ENCODE results near the gene TMEM178A. TPM values are rescaled to one million over a fixed set of nuclear protein-coding genes. Genes with fewer than 3 reads are reported as not detected.

The TMEM178A gene
- total and polyA plus RNA-seq, 2 of the 4 experiments (the other 2 are of a cell fraction): 0.18 to 1.8 TPM

DNA sequence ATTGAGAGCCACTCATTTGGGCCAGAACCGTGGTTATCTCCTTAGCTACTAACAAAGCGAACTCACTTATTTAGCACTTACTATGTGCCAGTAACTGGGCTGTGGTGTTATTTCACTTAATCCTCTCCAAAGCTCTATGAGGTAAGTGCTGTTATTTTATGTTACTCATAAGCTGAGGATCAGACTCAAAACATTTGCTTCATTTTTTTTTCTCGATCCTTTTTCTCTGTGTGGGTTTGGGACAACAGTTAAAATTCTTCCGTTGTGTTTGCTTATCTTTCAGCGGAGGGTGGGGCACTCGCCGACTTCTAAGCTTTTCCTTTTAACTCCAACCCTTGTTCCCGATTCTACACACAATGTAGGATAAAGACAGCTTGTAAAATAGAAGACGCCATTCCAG is 52.8 kb downstream of the TMEM178A start:
- Histone ChIP-seq H3K23ac (ENCODE audit: low read depth, low read length) (no peak overlapping the region), H3K9me1 (ENCODE audit: insufficient read depth, low read length) (no peaks in the 10 kb centered on the region; the same call in 1 of the 2 replicates), H3K4me3 (ENCODE audit: insufficient read depth, low read depth, low read length) (no peak overlapping the region), H4K20me1 (ENCODE audit: insufficient read depth, low read length) (no peaks in the 10 kb centered on the region), H3K4ac (ENCODE audit: low read depth, low read length) (no peak overlapping the region), H3K36me3 (ENCODE audit: control insufficient read depth, insufficient read depth, low read length) (no peaks in the 10 kb centered on the region), H3K56ac (ENCODE audit: extremely low read depth, insufficient read depth, low read length) (no peak overlapping the region), H3K27me3 (ENCODE audit: control insufficient read depth, insufficient read depth, low read length) (no peaks in the 10 kb centered on the region), H3K9me3 (ENCODE audit: control insufficient read depth, insufficient read depth, low read length) (no peaks in the 10 kb centered on the region), H3K9ac (ENCODE audit: low read depth, low read length) (no peak overlapping the region), H4K8ac (ENCODE audit: low read depth in 2 of 2, low read length in 2 of 2) (no peak overlapping the region), H3K79me1 (ENCODE audit: low read depth in 1 of 2, low read length in 2 of 2) (no peaks in the 10 kb centered on the region), H4K5ac (ENCODE audit: low read depth, low read length) (no peak overlapping the region), H2AK9ac (replicated peaks; ENCODE audit: low read depth, low read length, poor library complexity) (no peak overlapping the region), H3K4me1 (ENCODE audit: control insufficient read depth, insufficient read depth, low read length) (no peaks in the 10 kb centered on the region), H3K18ac (ENCODE audit: low read depth, low read length) (no peak overlapping the region), H3K4me2 (ENCODE audit: low read depth, low read length) (no peak overlapping the region), H2BK120ac (ENCODE audit: low read depth, low read length) (no peak overlapping the region), H4K91ac (ENCODE audit: insufficient read depth, low read depth, low read length) (no peak overlapping the region), H2BK15ac (ENCODE audit: low read depth, low read length) (no peak overlapping the region), H2AFZ (replicated peaks; ENCODE audit: low read length, poor library complexity) (no peak overlapping the region), H2AK5ac (ENCODE audit: low read depth, low read length) (no peak overlapping the region), H3K27ac (ENCODE audit: insufficient read depth, low read length) (no peak overlapping the region), H2BK5ac (ENCODE audit: low read depth, low read length, poor library complexity, severe bottlenecking) (no peak overlapping the region), H3K14ac (replicated peaks; ENCODE audit: low read depth, low read length) (no peak overlapping the region), H2BK20ac (ENCODE audit: low read depth, low read length) (no peak overlapping the region)
- WGBS, 2 experiments (ENCODE audit: extremely low coverage in 2 of 2, insufficient read length in 1 of 2): no CpG with 5 or more reads among the region's 9 CpGs
- dilution Hi-C loops (cut with HindIII; ENCODE audit: low sequenced_read_pairs, unreplicated experiment) (no loop called here), intact Hi-C loops (cut with micrococcal nuclease) (no loop called here), in situ Hi-C loops (cut with MboI; ENCODE audit: low sequenced_read_pairs) (no loop called here)
- DNase-seq (no peak), ATAC-seq (ENCODE audit: low read depth) (no peak)
- CTCF ChIA-PET: interaction anchor here (0.8 to 1.3 kb wide), 2 partner anchors 10 to 12 kb away, joined by 3 to 5 read pairs; no protein-coding TSS in a partner anchor
- TF ChIP-seq MAFK (IDR thresholded peaks at IDR 0.05; ENCODE audit: low read depth, low read length): no peak
- TF ChIP-seq, protein P1, sequence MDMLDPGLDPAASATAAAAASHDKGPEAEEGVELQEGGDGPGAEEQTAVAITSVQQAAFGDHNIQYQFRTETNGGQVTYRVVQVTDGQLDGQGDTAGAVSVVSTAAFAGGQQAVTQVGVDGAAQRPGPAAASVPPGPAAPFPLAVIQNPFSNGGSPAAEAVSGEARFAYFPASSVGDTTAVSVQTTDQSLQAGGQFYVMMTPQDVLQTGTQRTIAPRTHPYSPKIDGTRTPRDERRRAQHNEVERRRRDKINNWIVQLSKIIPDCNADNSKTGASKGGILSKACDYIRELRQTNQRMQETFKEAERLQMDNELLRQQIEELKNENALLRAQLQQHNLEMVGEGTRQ (IDR thresholded peaks at IDR 0.05; ENCODE audit: low read depth, low read length): no peak
- TF ChIP-seq POLR2A (IDR thresholded peaks at IDR 0.05; ENCODE audit: low read depth, low read length): no peak
- TF ChIP-seq, protein P2, sequence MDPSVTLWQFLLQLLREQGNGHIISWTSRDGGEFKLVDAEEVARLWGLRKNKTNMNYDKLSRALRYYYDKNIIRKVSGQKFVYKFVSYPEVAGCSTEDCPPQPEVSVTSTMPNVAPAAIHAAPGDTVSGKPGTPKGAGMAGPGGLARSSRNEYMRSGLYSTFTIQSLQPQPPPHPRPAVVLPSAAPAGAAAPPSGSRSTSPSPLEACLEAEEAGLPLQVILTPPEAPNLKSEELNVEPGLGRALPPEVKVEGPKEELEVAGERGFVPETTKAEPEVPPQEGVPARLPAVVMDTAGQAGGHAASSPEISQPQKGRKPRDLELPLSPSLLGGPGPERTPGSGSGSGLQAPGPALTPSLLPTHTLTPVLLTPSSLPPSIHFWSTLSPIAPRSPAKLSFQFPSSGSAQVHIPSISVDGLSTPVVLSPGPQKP (IDR thresholded peaks at IDR 0.05; ENCODE audit: borderline replicate concordance, low read depth, low read length): no peak
- TF ChIP-seq RAD21 (IDR thresholded peaks at IDR 0.05; ENCODE audit: low read length): no peak
- no peak for TF ChIP-seq MAZ (IDR thresholded peaks at IDR 0.05; ENCODE audit: borderline replicate concordance, low read depth, low read length)
- no peak for TF ChIP-seq BHLHE40 (IDR thresholded peaks at IDR 0.05; ENCODE audit: low read depth, low read length)
- no peak for TF ChIP-seq RFX5 (IDR thresholded peaks at IDR 0.05; ENCODE audit: low read depth, low read length)
- no peak for TF ChIP-seq SMC3 (IDR thresholded peaks at IDR 0.05; ENCODE audit: low read depth, low read length)
- TF ChIP-seq, protein P3, sequence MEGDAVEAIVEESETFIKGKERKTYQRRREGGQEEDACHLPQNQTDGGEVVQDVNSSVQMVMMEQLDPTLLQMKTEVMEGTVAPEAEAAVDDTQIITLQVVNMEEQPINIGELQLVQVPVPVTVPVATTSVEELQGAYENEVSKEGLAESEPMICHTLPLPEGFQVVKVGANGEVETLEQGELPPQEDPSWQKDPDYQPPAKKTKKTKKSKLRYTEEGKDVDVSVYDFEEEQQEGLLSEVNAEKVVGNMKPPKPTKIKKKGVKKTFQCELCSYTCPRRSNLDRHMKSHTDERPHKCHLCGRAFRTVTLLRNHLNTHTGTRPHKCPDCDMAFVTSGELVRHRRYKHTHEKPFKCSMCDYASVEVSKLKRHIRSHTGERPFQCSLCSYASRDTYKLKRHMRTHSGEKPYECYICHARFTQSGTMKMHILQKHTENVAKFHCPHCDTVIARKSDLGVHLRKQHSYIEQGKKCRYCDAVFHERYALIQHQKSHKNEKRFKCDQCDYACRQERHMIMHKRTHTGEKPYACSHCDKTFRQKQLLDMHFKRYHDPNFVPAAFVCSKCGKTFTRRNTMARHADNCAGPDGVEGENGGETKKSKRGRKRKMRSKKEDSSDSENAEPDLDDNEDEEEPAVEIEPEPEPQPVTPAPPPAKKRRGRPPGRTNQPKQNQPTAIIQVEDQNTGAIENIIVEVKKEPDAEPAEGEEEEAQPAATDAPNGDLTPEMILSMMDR (conservative IDR thresholded peaks at IDR 0.05; ENCODE audit: low read depth, low read length): no peak
- TF ChIP-seq CEBPB (IDR thresholded peaks at IDR 0.05; ENCODE audit: low read depth, low read length): no peak
- TF ChIP-seq RCOR1 (IDR thresholded peaks at IDR 0.05; ENCODE audit: insufficient replicate concordance, low read length): no peak
- no peak for TF ChIP-seq FOS (IDR thresholded peaks at IDR 0.05; ENCODE audit: low read depth, low read length)
- no peak for TF ChIP-seq MXI1 (IDR thresholded peaks at IDR 0.05; ENCODE audit: borderline replicate concordance, low read depth, low read length)
- no peak for TF ChIP-seq NFE2L2 (IDR thresholded peaks at IDR 0.05; ENCODE audit: low read depth, low read length)
- BruUV-seq (replicated peaks): no TSS peak
- POLR2A ChIA-PET (ENCODE audit: unreplicated experiment): no interaction called here

Measured in IMR-90 (cell line).